MM.1S (cell line): ENCODE results near the gene PARVB.

Source experiments
- DNase-seq: peaks from one replicate; pipeline ENCODE4 v3.0.0-alpha.2; 2015
- H2AFZ ChIP-seq: fragments of 300-600 bp; sonication (generic); 2 replicates; pipeline ENCODE4 v1.6.0; 2016; ENCODE audit warnings: antibody characterized with exemption, low read length
- H3F3A ChIP-seq: fragments of 300-600 bp; sonication (generic); 2 replicates; pipeline ENCODE4 v1.6.1; 2016; ENCODE audit warnings: mild to moderate bottlenecking, antibody characterized with exemption, low read length, moderate library complexity, mixed read lengths; ENCODE audit not compliant: insufficient read depth
- H3K27ac ChIP-seq: fragments of 300-600 bp; sonication (generic); 2 replicates; pipeline ENCODE4 v1.5.1; 2016; ENCODE audit warnings: mild to moderate bottlenecking, low read length
- H3K27me3 ChIP-seq: fragments of 300-600 bp; sonication (generic); replicated peaks from 2 replicates; pipeline ENCODE4 v1.6.0; 2016; ENCODE audit warnings: low read length; ENCODE audit not compliant: insufficient read depth
- H3K36me3 ChIP-seq: fragments of 300-600 bp; sonication (generic); replicated peaks from 2 replicates; pipeline ENCODE4 v1.6.1; 2016; ENCODE audit warnings: mild to moderate bottlenecking, low read length, mixed read lengths; ENCODE audit not compliant: insufficient read depth
- H3K4me1 ChIP-seq: fragments of 300-600 bp; sonication (generic); 2 replicates; pipeline ENCODE4 v1.6.1; 2016; ENCODE audit warnings: low read length, mixed read lengths
- H3K4me2 ChIP-seq: fragments of 300-600 bp; sonication (generic); 2 replicates; pipeline ENCODE4 v1.6.0; 2016; ENCODE audit warnings: low read depth, low read length
- H3K4me3 ChIP-seq: fragments of 300-600 bp; sonication (generic); 2 replicates; pipeline ENCODE4 v1.5.1; 2016; ENCODE audit warnings: low read length, mixed read lengths
- H3K79me2 ChIP-seq: fragments of 300-600 bp; sonication (generic); 2 replicates; pipeline ENCODE4 v1.6.1; 2016; ENCODE audit warnings: mixed run types, low read length, mixed read lengths
- H3K9ac ChIP-seq: fragments of 300-600 bp; sonication (generic); 2 replicates; pipeline ENCODE4 v1.6.1; 2016; ENCODE audit warnings: low read length, mixed read lengths
- H3K9me2 ChIP-seq: fragments of 300-600 bp; sonication (generic); replicated peaks from 2 replicates; pipeline ENCODE4 v1.6.1; 2016; ENCODE audit warnings: mild to moderate bottlenecking, low read length, mixed read lengths; ENCODE audit not compliant: insufficient read depth
- H3K9me3 ChIP-seq: fragments of 300-600 bp; sonication (generic); replicated peaks from 2 replicates; pipeline ENCODE4 v1.6.1; 2016; ENCODE audit warnings: mild to moderate bottlenecking, low read length, mixed read lengths; ENCODE audit not compliant: insufficient read depth
- H4K20me1 ChIP-seq: fragments of 300-600 bp; sonication (generic); 2 replicates; pipeline ENCODE4 v1.6.1; 2016; ENCODE audit warnings: mild to moderate bottlenecking, low read length, moderate library complexity, mixed read lengths; ENCODE audit not compliant: insufficient read depth
- EZH2 ChIP-seq: fragments of 300-600 bp; sonication (generic); optimal IDR thresholded peaks from 2 replicates; pipeline ENCODE3; 2017; ENCODE audit warnings: low read depth, mild to moderate bottlenecking, antibody characterized with exemption, low read length, mixed read lengths
- EZH2phosphoT487 ChIP-seq: fragments of 300-600 bp; sonication (generic); IDR thresholded peaks from 2 replicates; pipeline ENCODE4 v1.6.1; 2018; ENCODE audit warnings: antibody characterized with exemption, low read length
- TF ChIP-seq, protein P1 (sequence below): fragments of 300-600 bp; sonication (generic); IDR thresholded peaks from 2 replicates; pipeline ENCODE4 v1.5.1; 2016; ENCODE audit warnings: antibody characterized with exemption, low read length, mixed read lengths

The PARVB gene

GRCh38 chr22:44159221-44159620 lies 135.1 kb downstream of the PARVB start:
- TF ChIP-seq EZH2: no peak
- TF ChIP-seq, protein P1, sequence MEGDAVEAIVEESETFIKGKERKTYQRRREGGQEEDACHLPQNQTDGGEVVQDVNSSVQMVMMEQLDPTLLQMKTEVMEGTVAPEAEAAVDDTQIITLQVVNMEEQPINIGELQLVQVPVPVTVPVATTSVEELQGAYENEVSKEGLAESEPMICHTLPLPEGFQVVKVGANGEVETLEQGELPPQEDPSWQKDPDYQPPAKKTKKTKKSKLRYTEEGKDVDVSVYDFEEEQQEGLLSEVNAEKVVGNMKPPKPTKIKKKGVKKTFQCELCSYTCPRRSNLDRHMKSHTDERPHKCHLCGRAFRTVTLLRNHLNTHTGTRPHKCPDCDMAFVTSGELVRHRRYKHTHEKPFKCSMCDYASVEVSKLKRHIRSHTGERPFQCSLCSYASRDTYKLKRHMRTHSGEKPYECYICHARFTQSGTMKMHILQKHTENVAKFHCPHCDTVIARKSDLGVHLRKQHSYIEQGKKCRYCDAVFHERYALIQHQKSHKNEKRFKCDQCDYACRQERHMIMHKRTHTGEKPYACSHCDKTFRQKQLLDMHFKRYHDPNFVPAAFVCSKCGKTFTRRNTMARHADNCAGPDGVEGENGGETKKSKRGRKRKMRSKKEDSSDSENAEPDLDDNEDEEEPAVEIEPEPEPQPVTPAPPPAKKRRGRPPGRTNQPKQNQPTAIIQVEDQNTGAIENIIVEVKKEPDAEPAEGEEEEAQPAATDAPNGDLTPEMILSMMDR: no peak
- TF ChIP-seq EZH2phosphoT487: no peak
- Histone ChIP-seq H4K20me1 (no peaks in the 10 kb centered on the region), H3K79me2 (no peaks in the 10 kb centered on the region), H3K9me2 (no peaks in the 10 kb centered on the region), H3K9me3 (no peaks in the 10 kb centered on the region), H3K27ac (no peak overlapping the region), H3F3A (no peaks in the 10 kb centered on the region), H2AFZ (no peak overlapping the region), H3K36me3 (no peaks in the 10 kb centered on the region), H3K27me3 (no peaks in the 10 kb centered on the region), H3K4me1 (no peaks in the 10 kb centered on the region), H3K4me2 (no peak overlapping the region), H3K9ac (no peak overlapping the region), H3K4me3 (no peak overlapping the region)
- DNase-seq: no peak

- Histone ChIP-seq H3F3A (no peaks in the 10 kb centered on the region), H3K4me3 (no peak overlapping the region), H3K4me2 (no peak overlapping the region), H3K27ac (no peak overlapping the region), H3K27me3 (no peaks in the 10 kb centered on the region), H3K9me2 (no peaks in the 10 kb centered on the region), H3K36me3 (no peaks in the 10 kb centered on the region), H3K9ac (no peak overlapping the region), H3K4me1 (no peaks in the 10 kb centered on the region), H4K20me1 (no peaks in the 10 kb centered on the region), H2AFZ (no peak overlapping the region), H3K9me3 (no peaks in the 10 kb centered on the region), H3K79me2 (no peaks in the 10 kb centered on the region)
- DNase-seq: no peak
- TF ChIP-seq, protein P1: no peak
- TF ChIP-seq EZH2 (no peak), EZH2phosphoT487 (no peak)
Observed at GRCh38 chr22:44159811-44160210, 135.7 kb downstream of the PARVB start.

- DNase-seq: no peak
- Histone ChIP-seq H3K4me2 (no peak overlapping the region), H4K20me1 (no peaks in the 10 kb centered on the region)
Observed at GRCh38 chr22:44160421-44160820, 136.3 kb downstream of the PARVB start.

More at GRCh38 chr22:44160421-44160820, 136.3 kb downstream of the PARVB start:
- no peaks in the 10 kb centered on the region for H3K79me2 ChIP-seq
- TF ChIP-seq EZH2 (no peak), EZH2phosphoT487 (no peak)
- TF ChIP-seq, protein P1: no peak
- no peaks in the 10 kb centered on the region for H3F3A ChIP-seq
- no peaks in the 10 kb centered on the region for H3K9me3 ChIP-seq
- H2AFZ ChIP-seq: no peak overlapping the region
- no peaks in the 10 kb centered on the region for H3K36me3 ChIP-seq
- no peaks in the 10 kb centered on the region for H3K9me2 ChIP-seq
- H3K27ac ChIP-seq: no peak overlapping the region
- no peak overlapping the region for H3K4me3 ChIP-seq
- H3K9ac ChIP-seq: no peak overlapping the region
- H3K27me3 ChIP-seq: no peaks in the 10 kb centered on the region
- H3K4me1 ChIP-seq: no peaks in the 10 kb centered on the region
